OCI-M2 (cell line): ENCODE measurements around the gene PGM2L1.

Experiments
- DNase-seq: peaks from one replicate; lab custom pipeline; 2025; ENCODE audit not compliant: unreplicated experiment; lab: John Stamatoyannopoulos, UW

The PGM2L1 gene

DNA sequence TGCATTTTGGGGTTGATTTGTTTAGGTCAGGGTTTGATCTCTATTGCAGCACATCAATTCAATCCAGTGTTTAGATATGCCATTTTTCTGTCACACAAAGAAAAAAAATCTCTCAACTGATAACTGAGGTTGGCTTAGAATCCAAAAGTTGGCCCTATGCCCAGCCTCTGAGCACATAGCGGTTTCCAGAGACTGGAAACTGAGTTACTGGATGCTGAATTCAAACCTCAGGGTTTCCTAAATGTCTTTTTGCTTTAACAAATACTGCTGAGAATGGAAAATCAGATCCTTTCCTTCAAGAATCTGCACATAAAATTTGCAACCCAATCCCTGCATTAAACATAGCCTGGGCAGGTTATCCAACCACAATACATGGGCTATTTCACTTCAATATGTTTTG lies 90.8 kb downstream of the PGM2L1 start:
- no peak for DNase-seq

DNA sequence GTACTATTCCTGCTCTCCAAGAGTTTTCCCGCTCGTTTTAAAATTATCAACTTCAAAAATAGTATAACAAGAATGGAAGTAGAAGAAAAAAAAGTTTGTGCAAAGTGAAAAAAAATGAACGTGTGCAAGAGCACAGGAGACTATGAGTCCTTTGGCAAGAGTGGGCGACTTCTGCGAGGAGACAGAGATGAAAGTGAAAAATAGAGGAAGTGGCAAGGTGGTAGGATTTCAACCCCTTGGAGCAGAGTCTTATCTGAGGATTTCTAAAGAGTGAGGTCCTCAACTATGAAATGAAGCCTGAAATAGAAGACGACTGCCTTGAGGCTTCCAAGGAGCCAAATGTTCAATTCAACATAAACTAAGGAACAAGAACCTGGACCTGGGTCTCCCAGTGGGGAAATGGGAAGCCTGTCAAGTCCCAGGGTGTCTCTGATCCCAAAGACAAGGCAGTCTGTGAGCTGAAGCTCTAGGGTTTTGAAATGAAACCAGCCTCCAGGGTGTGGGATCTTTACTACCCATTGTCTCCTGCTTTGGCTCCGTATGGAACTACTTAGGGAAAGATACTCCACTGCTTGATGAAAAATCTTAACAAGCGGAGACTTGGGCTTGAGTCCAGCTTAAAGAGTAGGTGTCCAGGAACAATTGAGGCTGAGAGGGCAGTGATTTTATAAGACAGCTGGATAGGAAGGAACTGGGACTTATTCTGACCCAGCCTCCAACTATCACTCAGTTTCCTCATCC lies 91.6 kb downstream of the PGM2L1 start:
- DNase-seq, result no peak

GRCh38 chr11:74299015-74299414 lies 99.2 kb downstream of the PGM2L1 start:
- DNase-seq, result no peak

DNA sequence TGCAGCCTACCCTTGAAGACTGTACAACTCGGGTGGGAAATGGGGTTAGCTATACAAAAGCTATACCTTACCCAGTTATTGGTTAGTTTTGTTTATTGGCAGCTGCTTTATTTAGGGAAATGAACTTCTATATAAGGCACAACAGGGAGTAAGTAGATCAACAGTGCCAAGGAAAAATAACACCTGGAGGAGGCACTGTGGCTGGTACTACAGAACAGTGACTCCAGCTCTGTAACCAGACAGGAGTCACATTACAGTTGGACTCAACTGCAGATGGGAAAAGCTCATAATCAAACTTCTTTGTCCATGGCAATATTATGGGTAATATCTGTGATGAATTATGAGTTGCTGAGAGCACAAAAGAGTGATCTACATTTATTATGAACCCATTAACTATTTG lies 100.7 kb downstream of the PGM2L1 start:
- DNase-seq, result no peak

- DNase-seq, result no peak
Observed at GRCh38 chr11:74288911-74289310, 109.3 kb downstream of the PGM2L1 start.

DNA sequence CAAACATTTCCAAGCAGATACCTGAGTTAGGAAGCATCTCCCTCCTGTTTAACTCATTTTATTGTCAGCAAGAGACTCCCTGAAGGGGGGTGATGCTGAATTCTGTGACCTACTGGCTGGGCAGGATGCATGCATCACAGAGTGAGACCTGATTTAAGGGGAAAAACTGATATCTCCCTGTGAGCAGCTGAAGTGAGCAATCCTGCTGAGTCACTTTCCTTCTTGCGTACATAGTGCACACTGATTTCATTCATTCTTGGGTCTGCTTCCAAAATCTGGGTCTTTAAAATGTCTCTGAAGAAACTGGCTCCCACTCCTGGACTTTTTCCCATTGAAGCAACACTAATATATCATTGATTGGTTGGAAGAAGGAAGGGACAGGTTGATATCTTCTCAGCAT lies 110.1 kb downstream of the PGM2L1 start:
- DNase-seq, result no peak

GRCh38 chr11:74284466-74284865 lies 113.8 kb downstream of the PGM2L1 start:
- no peak for DNase-seq

DNA sequence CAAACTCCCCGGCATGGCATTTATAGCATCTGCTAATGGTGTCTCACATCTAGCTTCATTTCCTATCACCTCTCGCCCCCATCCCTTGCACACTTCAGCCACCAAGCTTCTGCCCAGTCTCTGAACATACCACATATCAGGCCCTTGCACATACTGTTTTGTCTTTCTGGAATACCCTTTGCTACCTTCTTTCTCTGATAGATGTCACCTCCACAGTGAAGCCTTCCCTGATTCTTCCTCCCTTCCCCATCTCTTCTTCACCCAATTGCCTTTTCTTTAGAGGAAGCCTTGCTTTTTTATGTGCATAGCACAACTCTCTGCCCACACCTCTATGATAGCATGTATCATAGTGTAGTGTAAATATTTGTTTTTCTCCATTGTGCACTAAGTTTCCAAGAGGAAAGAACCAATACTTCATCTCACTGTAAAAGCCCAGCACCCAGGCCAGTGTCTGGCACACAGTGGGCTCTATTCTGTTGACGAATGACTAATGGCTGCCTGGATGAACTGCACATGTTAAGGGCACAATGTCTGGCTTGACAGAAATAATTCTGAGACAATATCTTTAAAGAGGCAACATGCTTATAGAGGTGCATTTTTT lies 114.6 kb downstream of the PGM2L1 start:
- DNase-seq, result no peak

DNA sequence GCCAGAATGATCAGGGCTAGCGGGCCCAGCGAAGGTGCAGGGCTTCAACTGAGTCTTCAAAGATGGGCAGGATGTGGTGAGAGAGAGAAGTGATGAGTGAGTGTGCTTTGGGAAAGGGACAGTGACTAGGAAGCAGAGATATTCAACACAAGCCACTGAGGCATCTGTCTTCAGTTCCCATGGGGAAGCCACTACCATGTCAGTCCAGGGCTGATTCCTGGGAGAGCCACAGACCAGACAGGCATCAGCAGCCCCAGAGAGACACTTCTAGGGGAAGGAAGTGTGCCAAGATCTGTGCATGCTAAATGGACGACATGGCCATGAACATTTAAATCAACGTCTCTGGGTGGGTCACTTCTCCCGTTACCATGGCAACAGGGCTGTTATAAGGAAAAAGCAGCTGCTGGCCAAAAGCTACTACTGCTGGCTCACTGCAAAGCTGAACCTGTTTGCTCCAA lies 115.3 kb downstream of the PGM2L1 start:
- DNase-seq, result no peak

GRCh38 chr11:74282421-74282820 lies 115.8 kb downstream of the PGM2L1 start:
- no peak for DNase-seq

DNA sequence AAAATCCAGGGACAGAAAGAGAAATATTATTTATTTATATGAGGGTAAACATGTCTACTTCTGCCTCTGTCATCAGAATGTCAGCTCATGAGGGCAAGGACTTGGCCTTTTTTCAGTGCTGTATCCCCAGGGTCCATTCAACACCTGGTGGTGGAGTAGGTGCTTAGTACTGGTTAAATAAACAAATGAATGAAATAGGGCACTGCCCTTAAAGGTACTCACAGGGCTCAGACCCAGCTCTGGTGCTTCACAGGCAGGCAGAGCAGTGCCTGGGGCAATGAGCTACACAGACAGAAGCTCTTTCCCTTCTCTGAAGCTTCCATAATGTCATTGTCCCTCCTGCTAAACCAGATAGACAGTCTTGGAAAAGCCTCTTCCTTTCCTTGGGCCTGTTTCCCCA lies 117.7 kb downstream of the PGM2L1 start:
- no peak for DNase-seq
